ACC112 (cell line): ENCODE measurements around the gene UBQLNL.

ENCODE experiments used
- H2AFZ ChIP-seq: fragments of 200-600 bp; sonication (generic); one replicate; pipeline ENCODE4 v1.6.0; 2017; ENCODE audit warnings: antibody characterized with exemption, low read length; ENCODE audit not compliant: unreplicated experiment
- H3K27ac ChIP-seq: fragments of 200-600 bp; sonication (generic); 2 replicates; pipeline ENCODE4 v1.5.1; 2014; ENCODE audit warnings: low read depth, mild to moderate bottlenecking, antibody characterized with exemption, low read length, moderate library complexity
- H3K27me3 ChIP-seq: fragments of 200-600 bp; sonication (generic); 2 replicates; pipeline ENCODE4 v1.6.1; 2014; ENCODE audit warnings: mild to moderate bottlenecking, antibody characterized with exemption, low read length, moderate library complexity, mixed read lengths; ENCODE audit not compliant: insufficient read depth
- H3K36me3 ChIP-seq: fragments of 200-600 bp; sonication (generic); 2 replicates; pipeline ENCODE4 v1.6.1; 2016; ENCODE audit warnings: mild to moderate bottlenecking, antibody characterized with exemption, low read length, moderate library complexity, mixed read lengths; ENCODE audit not compliant: insufficient read depth
- H3K4me1 ChIP-seq: fragments of 200-600 bp; sonication (generic); one replicate; pipeline ENCODE4 v1.6.1; 2016; ENCODE audit warnings: low read length, mixed read lengths; ENCODE audit not compliant: insufficient read depth, unreplicated experiment, control insufficient read depth
- H3K4me3 ChIP-seq: fragments of 200-600 bp; sonication (generic); 2 replicates; pipeline ENCODE4 v1.5.1; 2014; ENCODE audit warnings: mild to moderate bottlenecking, low read depth, low read length
- H3K79me2 ChIP-seq: fragments of 200-600 bp; sonication (generic); one replicate; pipeline ENCODE4 v1.6.0; 2016; ENCODE audit warnings: low read length; ENCODE audit not compliant: control insufficient read depth, unreplicated experiment, insufficient read depth

UBQLNL gene

DNA sequence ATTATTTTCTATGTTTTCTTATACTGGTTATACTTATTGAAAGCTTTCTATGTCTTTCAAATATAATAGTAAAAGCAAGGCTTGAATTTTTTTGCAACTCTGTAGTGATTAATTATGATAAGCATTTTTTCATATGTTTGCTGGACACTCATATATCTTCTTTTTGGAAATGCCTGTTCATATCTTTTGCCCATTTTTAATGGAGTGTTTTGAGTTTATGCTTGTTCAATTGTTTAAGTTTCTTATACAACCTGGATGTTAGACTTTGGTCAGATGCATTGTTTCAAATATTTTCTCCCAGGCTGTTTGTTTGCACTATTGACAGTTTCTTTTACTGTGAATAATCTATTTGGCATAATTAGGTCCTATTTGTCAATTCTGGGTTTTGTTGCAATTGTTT lies 20.0 kb upstream of the UBQLNL start:
- H3K27me3 ChIP-seq = peaks cover 7% of the 10 kb centered on the region; the same call in 1 of the 2 replicates
- no peaks in the 10 kb centered on the region for H3K4me1 ChIP-seq
- no peak overlapping the region for H3K4me3 ChIP-seq
- H3K79me2 ChIP-seq = no peaks in the 10 kb centered on the region
- H3K36me3 ChIP-seq = no peaks in the 10 kb centered on the region
- no peak overlapping the region for H2AFZ ChIP-seq
- no peak overlapping the region for H3K27ac ChIP-seq

DNA sequence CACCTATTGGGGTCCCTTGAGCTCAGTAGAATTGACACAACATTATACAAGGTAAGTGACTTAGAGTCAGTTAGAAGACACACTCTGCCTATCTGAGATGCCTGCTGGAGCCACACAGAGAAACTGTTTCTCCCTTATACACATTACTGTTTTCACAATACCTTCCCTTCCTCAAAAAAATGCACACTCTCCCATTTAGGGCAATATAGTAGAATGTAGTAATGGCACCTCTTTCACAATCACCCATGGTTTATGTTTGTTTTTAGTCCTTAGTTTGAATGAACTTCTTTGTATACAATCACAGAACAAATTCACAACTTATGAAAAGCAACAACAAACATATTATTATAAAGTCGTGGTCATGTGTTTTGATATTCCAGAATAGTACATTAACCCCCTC lies 17.5 kb upstream of the UBQLNL start:
- Histone ChIP-seq H3K4me1 (no peaks in the 10 kb centered on the region), H3K27ac (no peak overlapping the region), H3K4me3 (no peak overlapping the region), H2AFZ (no peak overlapping the region), H3K27me3 (peaks cover 10% of the 10 kb centered on the region; the same call in 1 of the 2 replicates), H3K79me2 (no peaks in the 10 kb centered on the region), H3K36me3 (no peaks in the 10 kb centered on the region)

DNA sequence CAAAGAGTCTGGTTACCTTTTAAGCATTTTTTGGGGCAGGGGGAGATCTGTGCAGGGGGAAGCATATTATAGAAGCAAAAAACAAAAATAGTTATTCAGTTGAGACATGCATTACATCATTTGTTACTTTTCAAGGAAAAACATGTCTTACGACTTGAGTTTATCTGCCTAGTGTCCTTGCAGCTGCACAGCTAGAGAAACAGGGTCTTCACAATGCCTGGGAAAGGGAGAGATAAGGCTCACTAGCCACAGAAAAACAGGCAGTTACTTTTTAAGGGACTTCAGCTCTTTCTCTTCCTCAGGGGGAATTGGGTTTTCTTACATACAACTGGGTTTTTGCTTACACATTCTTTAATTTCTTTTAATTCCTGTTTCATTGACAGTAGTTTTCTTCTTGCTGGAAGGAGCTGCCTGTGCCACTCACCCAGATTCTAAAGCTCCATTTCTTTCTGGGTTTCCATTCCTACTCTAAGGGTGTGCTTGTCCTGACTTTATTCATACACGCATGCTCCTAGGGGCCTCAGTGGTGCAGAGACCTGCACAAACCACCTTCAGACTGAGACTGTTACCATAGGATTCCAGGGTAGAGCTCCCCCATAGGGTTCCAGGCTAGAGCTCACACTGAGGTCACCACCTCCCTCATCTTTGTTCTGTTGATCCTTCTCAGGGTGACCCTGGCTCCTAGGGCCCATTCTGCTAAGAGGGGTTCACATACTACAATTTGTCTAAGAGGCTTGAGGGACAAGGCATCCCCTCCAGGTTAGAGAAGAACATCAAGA lies 14.7 kb upstream of the UBQLNL start:
- Histone ChIP-seq H3K36me3 (no peaks in the 10 kb centered on the region), H3K27ac (no peak overlapping the region), H3K4me3 (no peak overlapping the region), H3K79me2 (no peaks in the 10 kb centered on the region), H3K27me3 (peaks cover 16% of the 10 kb centered on the region; the same call in 1 of the 2 replicates), H3K4me1 (no peaks in the 10 kb centered on the region), H2AFZ (no peak overlapping the region)

DNA sequence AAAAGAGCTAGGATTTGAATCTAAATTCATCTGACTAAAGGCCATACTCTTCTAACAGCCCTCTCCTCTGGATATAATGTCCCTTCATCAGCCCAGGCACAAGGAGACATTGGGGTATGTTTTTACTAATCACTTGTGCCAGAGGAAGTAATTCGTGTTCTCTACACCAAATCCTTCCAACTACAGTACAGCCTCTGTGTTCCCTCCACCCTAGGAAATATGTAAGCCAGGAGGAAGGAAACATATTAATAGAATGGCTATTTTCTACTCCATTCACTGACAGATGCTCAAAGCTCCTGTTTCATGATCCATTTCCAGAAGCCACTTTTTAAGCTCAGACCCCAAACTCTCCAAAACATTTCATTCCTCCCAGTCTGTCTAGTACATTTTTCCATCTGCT lies 12.0 kb upstream of the UBQLNL start:
- no peak overlapping the region for H3K4me3 ChIP-seq
- no peaks in the 10 kb centered on the region for H3K36me3 ChIP-seq
- H2AFZ ChIP-seq = no peak overlapping the region
- H3K79me2 ChIP-seq = no peaks in the 10 kb centered on the region
- no peaks in the 10 kb centered on the region for H3K4me1 ChIP-seq
- peaks cover 34% of the 10 kb centered on the region for H3K27me3 ChIP-seq
- H3K27ac ChIP-seq = no peak overlapping the region

DNA sequence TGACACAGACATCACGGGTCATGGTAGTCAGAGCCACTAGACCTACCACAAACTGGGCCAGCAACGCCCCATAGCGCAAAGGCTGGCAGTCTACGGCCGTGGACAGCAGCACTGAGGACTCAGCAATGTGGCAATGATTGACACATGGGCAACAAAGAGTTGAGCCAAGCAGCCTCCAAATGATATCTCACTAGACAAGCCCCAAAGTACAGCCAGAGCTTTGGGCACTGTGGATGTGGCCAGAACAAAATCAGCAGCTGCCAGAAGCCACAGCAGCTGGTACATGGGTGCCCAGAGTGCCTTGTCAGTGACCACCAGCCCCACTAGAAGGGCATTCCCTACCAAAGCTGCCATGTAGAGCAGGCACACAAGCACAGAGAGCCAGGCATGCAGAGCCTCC lies 11.2 kb upstream of the UBQLNL start:
- no peak overlapping the region for H2AFZ ChIP-seq
- H3K4me3 ChIP-seq = no peak overlapping the region
- peaks cover 28% of the 10 kb centered on the region for H3K27me3 ChIP-seq
- H3K79me2 ChIP-seq = no peaks in the 10 kb centered on the region
- no peaks in the 10 kb centered on the region for H3K36me3 ChIP-seq
- H3K4me1 ChIP-seq = no peaks in the 10 kb centered on the region
- no peak overlapping the region for H3K27ac ChIP-seq

DNA sequence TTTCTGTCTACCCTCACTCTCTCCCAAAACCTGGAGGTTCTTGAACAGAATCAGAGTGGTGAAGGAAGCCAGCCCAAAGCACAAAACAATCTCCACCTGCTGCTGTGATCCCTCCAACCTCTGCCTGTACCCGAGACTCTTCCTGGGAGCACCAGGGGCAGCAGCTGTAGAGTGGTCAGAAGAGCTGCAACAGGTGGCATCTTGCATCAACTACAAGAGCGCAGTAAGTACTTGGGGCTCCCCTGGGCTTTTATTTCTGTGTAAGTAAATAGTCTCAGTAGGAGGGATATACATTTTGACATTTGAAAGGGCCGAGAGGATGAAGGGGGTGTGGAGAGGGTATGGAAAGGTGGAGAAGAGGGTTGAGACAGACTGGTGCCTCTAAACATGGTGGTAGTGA lies 8.3 kb upstream of the UBQLNL start:
- Histone ChIP-seq H3K4me1 (no peaks in the 10 kb centered on the region), H2AFZ (no peak overlapping the region), H3K4me3 (no peak overlapping the region), H3K27me3 (peaks cover 24% of the 10 kb centered on the region), H3K27ac (no peak overlapping the region), H3K36me3 (no peaks in the 10 kb centered on the region), H3K79me2 (no peaks in the 10 kb centered on the region)

DNA sequence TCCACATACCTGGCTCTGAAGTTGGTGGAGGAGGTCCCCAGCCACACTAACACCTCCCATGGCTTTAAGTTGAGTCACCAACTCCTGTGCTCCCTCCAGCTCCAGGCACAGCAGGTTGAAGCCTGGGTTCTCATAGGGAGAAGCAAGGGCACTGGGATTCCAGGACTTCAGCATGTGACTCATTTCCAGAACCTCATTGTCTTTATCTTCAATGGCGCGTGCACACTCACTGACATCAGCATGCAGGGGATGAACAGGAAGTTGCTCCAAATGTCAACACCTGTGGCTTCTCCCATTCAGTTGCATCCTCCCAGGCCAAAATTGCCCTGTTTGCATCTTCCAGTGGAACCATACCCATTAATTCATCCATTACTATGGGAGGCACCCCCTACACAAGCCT lies 5.8 kb upstream of the UBQLNL start:
- no peak overlapping the region for H3K4me3 ChIP-seq
- no peaks in the 10 kb centered on the region for H3K4me1 ChIP-seq
- H3K36me3 ChIP-seq = no peaks in the 10 kb centered on the region

DNA sequence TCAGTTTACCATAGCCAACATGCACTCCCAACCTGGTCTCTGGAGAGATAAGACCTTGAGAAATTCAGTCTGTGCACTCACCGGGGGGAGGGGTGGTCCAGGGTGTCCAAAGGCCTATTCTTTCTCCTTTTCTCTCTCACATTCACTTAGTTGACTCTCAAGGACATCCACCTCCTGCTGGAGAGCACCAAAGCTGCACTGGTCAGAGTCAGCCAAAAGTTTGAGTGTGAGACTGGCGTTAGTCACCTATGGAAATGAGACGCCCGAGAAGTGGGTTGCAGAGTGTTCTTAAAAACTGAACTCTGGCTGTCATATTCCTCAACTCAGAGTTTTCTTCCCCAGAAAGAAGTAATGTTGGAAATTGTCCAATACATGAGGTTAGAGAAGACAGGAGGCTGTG lies 5.0 kb upstream of the UBQLNL start:
- no peaks in the 10 kb centered on the region for H3K79me2 ChIP-seq
- H2AFZ ChIP-seq = no peak overlapping the region
- no peaks in the 10 kb centered on the region for H3K4me1 ChIP-seq
- no peak overlapping the region for H3K27ac ChIP-seq
- peaks cover 19% of the 10 kb centered on the region for H3K27me3 ChIP-seq
- H3K36me3 ChIP-seq = no peaks in the 10 kb centered on the region
- H3K4me3 ChIP-seq = no peak overlapping the region

More for the DNA sequence above, 5.8 kb upstream of the UBQLNL start:
- Histone ChIP-seq H3K27ac (no peak overlapping the region), H2AFZ (no peak overlapping the region), H3K79me2 (no peaks in the 10 kb centered on the region), H3K27me3 (peaks cover 19% of the 10 kb centered on the region)

DNA sequence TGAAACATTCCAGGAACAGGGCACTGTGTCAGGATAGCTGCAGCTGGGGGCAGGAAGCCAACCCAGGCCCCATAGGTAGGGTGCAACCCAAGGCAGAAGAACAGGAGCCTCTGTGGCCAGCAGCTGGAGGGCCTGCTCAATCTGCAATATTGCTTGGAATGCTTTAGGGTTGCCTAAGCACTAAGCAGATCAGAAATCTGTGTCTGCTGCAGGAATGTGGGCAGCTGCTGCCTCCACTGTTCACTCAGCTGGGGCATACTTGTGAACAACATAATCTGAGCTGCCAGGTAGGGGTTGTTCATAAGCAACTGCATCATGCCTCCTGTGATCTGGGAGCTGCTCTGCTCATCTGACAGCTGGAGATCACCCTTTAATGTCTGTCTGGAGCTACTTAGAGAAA lies 1.7 kb downstream of the UBQLNL start:
- no peak overlapping the region for H3K4me3 ChIP-seq
- H2AFZ ChIP-seq = no peak overlapping the region
- no peak overlapping the region for H3K27ac ChIP-seq
- H3K36me3 ChIP-seq = no peaks in the 10 kb centered on the region
- peaks cover 35% of the 10 kb centered on the region; the same call in 1 of the 2 replicates for H3K27me3 ChIP-seq
- no peaks in the 10 kb centered on the region for H3K4me1 ChIP-seq
- H3K79me2 ChIP-seq = no peaks in the 10 kb centered on the region

DNA sequence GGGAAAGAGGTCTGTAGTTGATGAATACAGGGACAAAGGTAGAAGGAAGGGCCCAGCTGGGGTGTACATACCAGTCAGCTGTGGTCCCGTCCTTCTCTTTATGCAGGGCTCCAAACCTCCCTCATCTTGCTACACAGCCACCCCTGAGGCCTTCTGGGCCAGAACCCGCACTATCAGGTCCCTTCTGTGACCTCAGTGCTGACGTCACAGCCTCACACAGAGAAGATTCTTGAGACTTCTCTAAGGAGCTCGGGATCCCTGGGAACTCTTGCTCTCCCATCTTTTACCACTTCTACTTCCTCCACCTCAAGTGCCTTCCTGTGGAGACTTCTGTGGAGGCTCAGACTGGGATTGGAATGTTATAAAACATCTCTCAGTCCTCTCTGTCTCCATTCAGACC lies 6.7 kb downstream of the UBQLNL start, which contains the start of gene UBQLN3:
TSS of gene UBQLN3 (minus strand) at position 155 of the 400 bp plus-strand sequence. CDS start 399 bp downstream, outside the sequence.
- no peaks in the 10 kb centered on the region for H3K36me3 ChIP-seq
- H3K4me1 ChIP-seq = no peaks in the 10 kb centered on the region
- no peak within 1 kb of the TSS for H3K4me3 ChIP-seq
- no peaks in the 10 kb centered on the region for H3K79me2 ChIP-seq
- no peak within 1 kb of the TSS for H2AFZ ChIP-seq
- H3K27ac ChIP-seq = no peak within 1 kb of the TSS
- H3K27me3 ChIP-seq = peaks cover 63% of the 10 kb centered on the region

DNA sequence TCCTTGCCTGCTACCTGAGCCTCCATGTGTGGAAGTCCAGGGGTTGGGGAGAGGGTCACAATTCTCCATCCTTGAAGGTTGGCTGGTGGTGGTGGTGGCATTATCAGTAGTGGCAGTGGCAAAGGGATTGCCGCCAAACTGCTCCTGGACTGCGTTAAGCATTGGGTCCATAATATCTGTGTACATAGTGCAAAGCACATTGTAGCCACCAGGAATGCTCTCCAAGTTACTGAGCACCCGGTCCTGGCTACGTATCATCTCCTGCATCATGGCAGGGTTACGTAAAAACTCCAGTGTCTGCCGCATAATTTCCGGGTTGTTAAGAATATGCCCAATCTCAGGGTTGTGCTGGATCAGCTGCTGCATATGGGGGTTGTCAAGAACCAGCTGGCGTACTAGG lies 7.9 kb downstream of the UBQLNL start:
- Histone ChIP-seq H3K27me3 (peaks cover 62% of the 10 kb centered on the region), H3K36me3 (no peaks in the 10 kb centered on the region), H3K4me3 (no peak overlapping the region), H3K79me2 (no peaks in the 10 kb centered on the region), H3K4me1 (no peaks in the 10 kb centered on the region), H2AFZ (no peak overlapping the region), H3K27ac (no peak overlapping the region)
